T1000 (cell line): ENCODE data around the gene HSPA12B.

Source experiments
- DNase-seq: peaks from one replicate; lab custom pipeline; 2025; ENCODE audit warnings: mixed read lengths; lab: John Stamatoyannopoulos, UW

The HSPA12B gene

DNA sequence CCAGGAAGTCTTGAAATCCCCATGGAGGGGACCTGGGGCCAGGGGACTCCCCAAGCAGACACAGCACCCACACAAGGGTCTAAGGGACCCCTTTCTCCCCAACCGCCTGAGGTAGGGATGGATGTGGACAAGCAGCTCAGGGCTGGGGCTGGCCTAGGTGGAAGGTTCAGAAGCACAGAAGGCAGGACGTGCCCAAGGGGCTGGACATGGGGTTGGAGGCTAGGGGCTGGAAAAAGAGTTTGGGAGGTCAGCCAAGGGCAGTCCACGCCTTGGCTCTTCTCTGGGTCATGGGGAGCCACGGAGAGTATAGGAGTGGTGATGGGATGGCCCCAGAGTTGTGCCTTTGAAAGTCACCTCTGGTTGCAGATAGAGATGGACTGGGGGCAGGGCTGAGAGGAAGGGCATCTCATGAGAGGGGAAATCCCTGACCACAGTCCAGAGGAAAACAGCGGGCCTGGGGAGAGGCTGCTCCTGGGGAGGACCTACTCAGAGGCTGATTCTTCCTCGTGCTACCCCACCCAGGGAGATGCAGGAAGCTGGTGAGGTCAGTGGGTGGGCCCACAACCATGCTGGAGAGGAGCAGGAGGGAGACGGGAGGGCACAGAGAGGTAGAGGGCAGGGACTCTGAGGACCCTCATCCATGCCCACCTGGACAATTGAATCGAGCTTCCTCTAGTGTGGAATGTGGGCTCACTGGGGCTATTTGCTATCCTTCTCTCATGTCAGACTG lies 2.5 kb upstream of the HSPA12B start:
- DNase-seq, result no peak

DNA sequence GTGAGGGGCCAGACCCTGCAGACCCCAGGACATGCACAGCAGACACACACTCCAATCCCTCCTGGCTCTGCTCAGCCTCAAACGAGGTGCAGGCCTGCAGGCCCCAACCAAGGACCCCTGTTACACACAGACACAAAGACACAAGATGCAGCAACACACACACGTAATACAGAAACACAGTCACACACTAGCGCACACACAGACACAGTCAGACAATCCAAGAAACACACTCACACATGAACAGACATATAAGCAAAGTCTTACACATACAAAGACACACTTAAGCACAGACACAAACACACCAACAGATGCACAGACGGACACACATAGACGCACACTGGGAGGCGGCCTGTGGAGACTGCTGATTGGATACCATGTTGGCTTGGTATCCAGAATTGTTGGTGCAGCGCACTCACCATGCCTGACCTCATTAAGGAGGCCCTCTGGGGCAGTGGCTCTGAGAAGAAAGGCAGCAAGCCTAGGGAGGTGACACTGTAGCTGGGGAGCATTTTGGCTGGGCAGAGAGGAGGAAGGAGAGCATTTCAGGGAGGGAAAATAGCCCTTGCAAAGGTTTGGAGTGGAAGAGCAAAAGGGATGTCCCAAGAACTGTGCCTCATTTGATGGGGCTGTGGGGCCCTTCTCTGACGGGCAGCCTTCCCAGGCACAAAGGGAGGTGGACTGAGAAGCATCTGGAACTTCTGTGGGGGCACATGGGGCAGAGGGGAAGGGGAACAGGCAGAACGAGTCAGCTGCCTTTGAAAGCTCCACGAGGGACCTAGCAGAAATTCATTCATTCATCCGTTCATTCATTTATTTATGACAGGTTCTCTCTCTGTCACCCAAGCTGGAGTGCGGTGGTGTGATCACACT lies 1.4 kb upstream of the HSPA12B start:
- DNase-seq, result no peak

DNA sequence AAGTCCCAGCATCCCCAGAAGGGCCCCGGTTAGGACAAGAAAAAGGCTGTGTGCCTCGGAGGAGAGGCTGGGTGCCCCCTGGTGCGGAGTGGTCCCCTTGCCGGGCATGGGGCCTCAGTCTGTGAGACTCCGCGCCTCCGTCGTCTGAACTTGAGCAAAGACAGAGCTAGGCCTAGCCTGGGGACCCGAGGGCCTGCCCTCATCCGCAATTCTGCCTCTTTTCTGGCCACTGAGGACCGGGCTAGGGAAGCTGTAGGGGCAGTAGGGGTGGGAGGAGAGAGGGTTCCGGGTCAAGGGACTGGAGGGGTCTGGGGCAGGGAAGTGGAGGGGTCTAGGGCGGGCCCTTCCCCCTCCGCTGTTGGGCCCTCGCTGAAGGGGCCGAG lies 550 bp upstream of the HSPA12B start:
- DNase-seq, result no peak

DNA sequence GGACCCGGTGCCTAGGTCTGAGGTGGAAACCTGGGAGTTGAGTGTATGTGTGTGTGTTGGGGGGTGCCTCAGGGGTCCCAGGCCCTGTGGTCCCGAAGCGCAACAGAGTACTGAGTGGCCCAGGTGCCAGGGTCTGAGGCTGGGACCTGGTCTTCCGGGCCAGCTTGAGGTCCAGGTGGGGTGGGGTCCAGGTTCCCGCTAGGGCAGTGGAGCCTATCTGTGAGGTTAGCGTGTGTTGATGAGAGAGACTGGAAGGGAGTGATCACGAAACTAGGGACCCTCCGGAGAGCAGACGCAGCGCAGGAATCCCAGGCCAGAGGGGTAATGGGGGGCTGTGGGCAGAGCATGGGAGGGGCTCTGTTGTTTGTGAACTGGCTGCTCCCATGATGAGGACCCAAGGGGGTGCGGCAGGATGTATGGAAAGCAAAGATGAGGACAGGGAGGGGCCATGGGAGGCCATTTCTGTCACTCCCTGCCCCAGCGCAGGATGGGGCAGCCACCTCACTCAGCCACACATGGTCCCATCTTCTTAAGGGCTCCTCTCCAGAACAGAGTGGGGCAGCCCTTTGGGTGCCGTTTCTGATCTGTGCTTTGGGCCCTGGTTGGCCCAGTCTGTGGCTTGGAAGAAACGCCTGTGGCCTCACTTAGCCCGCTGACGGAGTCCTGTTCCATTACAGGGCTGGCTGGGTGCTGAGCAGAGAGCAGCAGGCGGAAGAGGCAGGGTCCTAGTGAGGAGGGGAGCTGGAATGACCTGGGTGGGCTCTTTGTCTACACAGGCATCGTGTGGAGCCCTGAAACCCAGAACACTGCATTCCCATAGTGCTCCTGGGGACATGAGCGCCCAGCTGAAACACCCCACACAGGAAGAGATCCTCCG lies 872 bp downstream of the HSPA12B start:
- no peak for DNase-seq

DNA sequence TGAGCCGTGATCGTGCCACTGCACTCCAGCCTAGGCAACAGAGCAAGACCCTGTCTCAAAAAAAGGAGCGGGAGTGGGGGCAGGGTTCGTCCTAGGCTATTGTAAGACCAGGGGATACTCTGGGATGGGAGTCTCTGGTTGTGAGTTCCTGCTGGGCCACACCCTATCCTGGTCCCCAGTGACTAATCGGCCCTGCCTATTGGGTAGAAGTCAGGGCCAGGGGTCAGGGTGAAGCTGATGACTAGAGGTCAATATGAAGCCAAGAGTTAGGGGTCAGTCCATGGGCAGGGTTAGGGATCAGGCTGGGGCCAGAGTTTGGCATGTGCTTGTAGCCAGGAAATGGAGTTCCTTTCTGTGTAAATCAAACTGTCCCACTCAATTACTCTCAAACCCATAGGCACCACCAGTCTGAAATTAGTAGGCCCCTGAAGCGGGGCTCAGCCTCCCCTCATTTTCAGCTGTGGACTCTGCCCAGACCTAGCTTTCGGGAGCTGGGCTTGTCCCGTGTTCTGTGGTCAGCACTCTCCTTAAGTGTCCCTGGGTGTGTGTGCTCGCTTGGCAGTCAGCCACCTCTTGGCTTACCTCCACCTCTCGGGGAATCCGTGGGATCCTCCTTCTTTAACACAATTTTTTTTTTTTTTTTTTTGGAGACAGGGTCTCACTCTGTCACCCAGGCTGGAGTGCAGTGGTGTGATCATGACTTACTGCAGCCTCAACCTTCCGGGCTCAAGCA lies 1.8 kb downstream of the HSPA12B start:
- no peak for DNase-seq

DNA sequence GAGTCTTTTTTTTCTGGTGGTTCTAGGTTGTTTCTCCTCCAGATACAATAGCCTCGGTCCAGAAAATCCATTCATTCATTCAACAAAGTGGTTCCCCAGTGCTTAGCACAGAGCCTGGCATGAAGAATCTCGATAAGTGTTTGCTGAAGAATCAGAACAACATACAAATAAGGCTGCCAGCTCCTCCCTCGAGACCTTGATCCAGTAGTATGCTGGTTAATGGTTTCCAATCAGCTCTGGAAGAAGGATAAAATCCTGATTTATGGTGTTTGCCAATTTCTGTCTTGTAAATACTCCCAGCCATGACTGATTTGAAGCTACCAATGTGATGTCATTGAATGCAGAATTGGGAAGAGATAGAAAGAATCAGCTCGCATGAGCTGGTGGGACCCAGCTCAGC lies 3.3 kb downstream of the HSPA12B start:
- DNase-seq, result no peak

DNA sequence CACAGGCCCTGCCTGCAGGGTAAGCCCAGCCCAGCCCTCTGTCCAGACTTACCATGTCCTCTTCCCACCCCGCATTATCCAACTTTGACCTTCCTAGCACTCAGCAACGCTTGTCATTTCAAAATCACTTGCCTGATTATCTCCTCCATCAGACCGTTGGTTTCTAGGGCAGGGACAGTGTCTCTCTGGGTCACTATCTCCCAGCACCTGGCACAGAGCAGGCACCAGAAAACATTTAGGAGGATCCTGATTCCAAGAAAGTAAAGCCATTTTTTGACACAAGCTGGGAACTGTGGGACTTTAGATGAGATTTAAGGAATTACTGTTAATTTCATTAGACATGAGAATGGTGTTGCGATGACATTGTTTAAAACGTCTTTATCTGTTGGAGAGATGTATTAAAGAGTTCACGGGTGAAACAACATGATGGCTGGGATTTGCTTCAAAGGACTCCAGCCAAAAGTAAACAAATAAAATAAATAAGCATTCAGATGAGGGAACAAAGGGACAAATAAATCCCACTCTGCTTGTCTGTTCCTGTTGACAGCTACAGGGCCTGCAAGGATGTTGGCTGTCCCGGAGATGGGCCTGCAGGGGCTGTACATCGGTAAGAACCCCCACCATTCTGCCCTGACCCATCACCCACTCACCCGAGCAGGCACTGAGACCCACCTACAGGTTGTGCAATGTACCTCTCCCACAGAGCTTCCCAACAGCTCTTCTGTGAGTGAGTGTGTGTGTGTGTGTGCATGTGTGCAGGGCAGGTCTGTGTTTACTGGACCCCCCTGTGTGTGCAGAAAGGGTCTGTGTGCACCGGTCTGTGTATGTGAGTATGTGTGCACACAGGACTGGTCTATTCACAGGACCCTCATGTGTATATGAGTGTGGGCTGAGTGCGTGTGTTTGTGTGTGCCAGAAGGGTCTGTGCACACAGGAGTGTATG lies 5.9 kb downstream of the HSPA12B start:
- DNase-seq, result no peak

DNA sequence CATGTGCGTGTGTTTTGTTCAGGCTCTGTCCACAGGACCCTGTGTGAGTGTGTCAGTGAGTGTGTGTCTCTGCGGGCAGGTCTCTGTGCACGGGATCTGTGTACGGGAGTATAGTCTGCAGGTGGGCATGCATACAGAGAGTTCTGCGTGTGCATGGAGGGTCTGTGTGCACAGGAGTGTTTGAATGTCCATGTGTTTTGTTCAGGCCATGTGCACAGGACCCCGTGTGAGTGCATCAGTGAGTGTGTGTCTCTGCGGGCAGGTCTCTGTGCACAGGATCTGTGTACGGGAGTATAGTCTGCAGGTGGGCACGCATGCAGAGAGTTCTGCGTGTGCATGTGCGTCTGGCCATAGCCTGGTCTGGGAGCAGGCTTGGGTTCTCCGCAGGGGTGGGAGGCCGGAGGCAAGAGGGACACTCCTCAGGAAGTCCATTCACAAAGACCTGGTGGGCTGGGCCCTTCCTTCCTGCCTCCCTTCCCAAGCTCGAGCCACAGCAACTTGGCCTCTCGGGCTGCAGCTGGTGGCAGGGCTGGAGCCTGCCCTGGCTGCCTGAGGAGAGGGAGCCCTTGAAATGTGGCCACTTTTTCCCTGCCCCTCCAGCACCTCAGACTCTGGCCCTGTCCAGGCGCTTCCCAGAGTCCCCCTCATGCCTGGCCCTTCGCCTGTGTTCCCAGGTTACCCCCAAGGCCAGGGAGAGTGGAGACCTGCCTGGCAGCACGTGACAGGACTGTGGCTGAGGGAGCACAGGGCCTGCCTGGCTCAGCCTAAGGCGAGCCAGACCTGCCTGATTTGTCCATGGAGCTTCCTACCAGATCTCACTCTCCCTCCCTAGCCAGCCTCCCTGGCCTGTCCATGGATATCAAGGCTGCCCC lies 6.8 kb downstream of the HSPA12B start:
- no peak for DNase-seq

DNA sequence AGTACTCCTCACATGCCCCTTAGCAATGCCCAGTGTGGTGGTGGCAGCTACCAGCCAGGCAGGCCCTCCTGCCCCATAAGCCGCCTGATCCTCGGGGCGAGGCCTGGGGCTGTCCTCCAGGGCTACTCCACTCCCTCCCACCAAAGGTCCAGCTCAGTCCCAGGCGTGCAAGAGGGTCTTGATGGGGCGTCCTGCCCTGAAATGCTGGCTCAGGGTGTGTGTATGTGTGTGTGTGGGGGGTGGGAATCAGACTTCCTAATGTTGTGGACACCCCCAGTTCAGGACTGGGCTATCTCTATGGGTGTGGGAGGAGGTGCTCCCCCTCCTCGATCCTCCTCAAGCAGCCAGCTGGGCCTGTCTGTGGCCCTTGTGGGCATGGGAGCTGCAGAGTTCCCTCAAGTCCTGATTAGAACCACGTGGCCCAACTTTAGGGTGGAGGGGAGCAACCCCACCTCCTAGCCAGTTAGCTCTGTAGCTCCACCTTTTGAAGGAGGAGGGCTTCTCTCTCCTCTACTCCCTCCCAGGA lies 7.5 kb downstream of the HSPA12B start:
- no peak for DNase-seq

DNA sequence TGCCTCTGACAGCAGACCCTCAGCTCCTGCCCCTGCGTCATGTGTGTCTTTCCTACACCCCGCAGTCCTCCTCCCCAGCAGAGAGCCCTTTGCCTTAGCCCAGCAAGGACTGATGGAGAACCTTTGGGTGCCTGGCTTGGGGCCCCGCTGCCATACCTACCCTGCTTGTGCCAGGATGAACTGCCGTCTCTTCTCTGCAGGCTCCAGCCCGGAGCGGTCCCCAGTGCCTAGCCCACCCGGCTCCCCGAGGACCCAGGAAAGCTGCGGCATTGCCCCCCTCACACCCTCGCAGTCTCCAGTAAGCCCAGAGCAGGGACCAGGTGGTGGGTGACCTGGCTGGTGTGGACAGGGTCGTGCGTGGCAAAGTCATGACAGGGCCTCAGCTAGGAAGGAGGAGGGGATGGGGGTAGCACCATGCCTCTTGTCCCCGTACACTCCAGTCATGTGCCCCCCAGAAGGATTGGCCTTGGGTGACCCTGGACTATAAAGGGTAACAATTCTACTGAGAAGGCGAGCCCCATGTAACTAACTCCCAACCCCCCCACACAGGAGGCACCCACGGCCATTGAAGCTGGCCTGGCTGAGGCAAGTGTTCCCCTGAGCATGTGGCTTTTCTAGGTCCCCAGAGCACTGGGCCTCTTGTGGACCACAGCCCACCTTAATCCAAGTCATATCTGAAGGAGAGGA lies 8.3 kb downstream of the HSPA12B start:
- DNase-seq, result no peak

DNA sequence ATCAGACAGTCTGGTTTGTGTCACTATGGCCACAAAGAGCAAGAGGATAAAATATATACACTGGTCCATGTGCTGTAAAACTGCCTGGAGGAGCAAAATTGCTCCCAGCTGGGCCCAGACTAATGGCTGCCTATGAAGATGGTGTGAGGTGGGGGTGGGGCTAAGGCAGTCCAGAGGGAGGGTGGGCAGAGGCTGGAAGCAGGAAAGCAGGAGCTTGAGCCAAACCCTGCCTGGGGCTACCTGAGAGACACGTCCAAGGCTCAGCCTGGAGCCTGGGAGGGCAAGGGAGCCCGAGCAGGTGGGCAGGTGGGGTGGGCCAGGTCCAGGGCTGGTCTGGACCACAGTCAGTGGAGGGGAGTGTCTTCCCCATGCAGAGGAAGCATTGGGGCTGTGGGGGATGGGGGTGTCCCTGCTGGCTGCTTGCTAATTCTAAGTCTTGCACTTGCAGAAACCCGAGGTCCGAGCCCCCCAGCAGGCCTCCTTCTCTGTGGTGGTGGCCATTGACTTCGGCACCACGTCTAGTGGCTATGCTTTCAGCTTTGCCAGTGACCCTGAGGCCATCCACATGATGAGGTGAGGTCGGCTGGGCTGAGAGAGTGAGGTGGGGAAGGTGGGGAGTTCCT lies 9.5 kb downstream of the HSPA12B start:
- DNase-seq, result no peak

DNA sequence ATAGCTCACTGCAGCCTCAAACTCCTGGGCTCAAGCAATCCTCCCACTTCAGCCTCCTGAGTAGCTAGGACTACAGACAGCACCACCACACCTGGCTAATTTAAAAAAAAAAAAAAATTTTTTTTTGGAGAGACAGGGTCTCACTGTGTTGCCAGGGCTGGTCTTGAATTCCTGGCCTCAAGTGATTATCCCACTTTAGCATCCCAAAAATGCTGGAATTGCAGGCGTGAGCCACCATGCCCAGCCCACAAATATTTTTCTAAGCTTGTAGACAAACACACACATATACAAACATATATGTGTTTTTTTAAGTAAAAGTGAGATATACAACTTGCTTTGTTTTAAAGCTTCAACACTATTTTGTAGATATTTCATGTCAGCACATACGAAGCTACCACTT lies 10.8 kb downstream of the HSPA12B start:
- DNase-seq, result no peak

DNA sequence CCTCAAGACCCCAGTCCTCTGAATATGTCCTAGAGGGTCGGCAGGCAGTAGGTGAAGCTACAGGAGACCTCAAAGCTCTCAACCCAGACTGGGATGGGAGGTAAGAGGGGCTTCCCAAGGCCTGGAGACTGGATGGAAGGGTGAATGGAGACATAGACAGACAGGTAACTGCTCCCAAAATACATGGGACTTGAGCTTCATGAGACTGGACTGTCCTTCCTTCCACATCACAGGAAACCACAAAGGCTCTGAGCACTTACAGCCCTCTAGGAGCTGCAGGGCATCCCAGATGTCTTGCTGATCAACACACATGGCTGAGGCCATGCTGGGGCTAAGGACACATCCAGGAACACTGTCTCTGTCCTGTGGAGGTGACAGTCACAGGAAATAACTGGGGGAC lies 11.6 kb downstream of the HSPA12B start:
- no peak for DNase-seq

DNA sequence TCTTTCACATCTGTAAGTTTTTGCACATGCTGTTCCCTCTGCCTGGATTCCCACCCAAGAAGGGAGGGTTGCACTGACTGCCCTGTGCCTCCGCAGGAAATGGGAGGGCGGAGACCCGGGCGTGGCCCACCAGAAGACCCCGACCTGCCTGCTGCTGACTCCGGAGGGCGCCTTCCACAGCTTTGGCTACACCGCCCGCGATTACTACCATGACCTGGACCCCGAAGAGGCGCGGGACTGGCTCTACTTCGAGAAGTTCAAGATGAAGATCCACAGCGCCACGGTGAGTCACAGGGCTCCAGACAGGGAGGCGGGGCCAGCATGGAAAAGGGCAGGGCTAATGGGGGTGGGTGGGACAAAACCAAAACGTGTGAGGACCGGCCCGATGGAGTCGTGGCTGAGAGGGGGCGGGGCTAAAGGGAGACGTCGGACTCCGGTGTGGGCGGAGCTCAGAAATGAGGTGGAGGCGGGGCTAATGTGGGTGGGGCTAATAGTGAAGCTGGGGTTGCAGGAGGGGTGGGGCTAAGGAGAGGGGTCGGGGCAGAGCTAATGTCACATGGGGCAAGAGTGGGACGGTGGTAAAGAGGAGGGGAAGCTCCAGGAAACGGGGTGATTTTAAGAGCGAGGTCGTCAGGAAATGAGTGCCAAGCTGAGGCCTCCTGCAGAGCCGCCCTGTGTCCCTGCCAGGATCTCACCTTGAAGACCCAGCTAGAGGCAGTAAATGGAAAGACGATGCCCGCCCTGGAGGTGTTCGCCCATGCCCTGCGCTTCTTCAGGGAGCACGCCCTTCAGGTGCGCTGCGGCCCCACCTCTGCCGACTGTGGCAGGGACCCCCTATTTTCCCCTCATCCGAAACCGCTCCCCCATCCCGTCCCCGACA lies 12.6 kb downstream of the HSPA12B start:
- DNase-seq, result peak; percentile 3

DNA sequence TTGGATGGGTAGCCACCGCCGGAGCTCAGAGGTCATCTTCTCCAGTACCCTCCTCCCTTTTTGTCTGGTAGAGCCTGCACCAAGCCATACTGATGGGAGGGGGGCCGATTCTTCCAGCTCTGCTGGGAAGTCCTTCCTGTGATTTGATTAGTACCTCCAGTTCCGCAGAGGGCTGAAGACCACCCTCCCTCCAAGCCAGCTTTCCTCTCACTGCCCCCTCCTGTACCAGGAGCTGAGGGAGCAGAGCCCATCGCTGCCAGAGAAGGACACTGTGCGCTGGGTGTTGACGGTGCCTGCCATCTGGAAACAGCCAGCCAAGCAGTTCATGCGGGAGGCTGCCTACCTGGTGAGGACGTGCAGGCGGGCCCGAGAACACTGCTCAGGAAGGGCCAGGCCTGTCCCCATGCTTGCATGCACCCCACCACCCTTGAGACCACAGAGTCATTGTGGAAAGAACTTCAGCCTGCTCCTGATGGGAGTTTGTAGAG lies 13.2 kb downstream of the HSPA12B start:
- DNase-seq, result no peak

DNA sequence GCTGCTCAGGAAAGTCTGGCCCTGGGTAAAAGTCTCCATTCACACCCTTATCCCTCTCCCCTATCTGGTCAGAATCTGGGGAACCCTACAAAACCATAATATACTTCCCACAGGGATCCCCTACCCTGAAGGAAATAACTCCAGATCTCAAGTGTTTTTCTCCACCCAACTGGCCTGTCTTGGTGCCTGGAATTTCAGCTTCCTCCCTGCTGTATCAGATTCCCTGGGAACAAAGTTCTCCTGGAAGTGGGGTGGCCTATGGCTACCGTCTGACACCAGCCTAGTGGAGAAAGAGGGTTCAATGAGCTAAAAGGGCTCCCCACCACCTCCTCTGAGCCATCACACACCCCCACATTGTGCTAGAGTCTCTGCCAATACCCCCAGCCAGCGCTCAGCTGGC lies 15.0 kb downstream of the HSPA12B start:
- DNase-seq, result no peak

DNA sequence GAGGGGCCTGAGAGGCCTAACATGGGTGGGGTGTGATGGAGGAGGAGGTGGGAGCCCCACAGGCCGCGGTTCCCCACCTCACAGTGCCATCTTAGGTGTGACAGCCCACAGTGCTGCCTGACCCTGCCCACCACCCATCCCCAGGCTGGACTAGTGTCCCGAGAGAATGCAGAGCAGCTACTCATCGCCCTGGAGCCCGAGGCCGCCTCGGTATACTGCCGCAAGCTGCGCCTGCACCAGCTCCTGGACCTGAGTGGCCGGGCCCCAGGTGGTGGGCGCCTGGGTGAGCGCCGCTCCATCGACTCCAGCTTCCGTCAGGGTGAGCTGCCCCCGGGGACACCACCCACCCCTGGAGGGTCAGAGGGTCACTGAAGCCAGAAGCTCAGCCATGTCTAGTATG lies 15.6 kb downstream of the HSPA12B start:
- DNase-seq, result no peak
